NCI-H748 (cell line): ENCODE data around the gene ZMYND15.

Experiments
- DNase-seq: peaks from one replicate; lab custom pipeline; 2025; ENCODE audit not compliant: unreplicated experiment; lab: John Stamatoyannopoulos, UW

The ZMYND15 gene

DNA sequence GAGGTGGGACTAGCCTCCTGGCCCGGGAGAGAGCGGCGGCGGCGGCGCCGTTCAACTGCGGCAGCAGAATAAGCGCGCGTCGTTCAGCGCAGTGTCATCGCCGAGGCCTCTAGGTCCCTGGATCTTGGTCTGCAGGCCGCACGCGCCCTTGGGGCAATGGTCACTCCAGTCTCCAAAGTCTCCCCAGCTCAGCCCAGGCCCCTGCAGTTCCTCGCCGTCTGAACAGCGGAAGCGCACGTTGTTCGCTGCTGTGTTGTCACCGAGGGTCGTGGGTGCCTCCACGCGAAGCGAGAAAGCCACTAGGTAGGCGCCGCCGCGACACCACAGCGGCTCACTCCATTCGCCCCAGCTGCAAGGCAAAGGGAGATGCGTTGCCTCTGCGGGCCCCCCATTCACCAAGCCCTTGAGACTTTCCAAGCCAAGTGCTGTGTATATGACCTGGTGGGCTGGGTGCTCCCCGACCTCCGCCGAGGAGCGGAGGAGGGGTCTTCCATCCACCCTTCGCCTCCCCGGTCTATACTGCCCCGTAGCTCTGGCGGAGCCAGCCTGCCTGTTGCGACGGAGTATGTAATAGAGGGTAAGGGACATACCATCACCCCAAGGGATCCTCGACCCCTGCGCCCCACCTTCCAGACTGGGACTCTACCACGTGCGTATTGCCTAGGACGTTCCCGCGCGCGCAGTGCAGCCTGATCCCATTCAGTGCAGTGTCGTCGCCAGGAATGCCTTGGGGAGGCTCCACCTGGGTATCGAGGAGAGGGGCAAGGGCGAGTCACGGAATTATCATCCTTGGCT lies 45.9 kb downstream of the ZMYND15 start:
- no peak for DNase-seq

DNA sequence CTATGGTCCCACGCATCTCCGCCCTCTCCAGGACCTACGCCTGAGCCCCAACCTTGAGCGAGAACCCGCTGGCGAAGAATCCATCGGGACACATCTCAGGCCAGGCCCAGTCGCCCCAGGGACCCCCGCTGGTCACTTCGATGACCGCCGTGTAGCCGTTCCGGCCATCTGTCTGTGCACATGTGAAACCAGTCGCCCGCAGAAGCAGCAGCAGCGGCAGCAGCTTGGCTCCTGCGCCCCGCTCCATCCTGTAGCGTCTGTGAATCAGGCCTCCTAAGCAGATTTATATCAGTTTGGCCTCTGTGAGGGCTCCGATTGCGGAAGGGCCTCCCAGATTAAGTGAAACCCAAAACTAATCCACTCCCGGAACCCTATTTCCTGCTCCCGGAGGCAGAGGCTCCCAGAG lies 46.5 kb downstream of the ZMYND15 start, which contains the start of gene VMO1:
VMO1 (minus strand) TSS at position 259 of the 406 bp plus-strand sequence; CDS start at position 247, 12 bp downstream.
- no peak for DNase-seq

DNA sequence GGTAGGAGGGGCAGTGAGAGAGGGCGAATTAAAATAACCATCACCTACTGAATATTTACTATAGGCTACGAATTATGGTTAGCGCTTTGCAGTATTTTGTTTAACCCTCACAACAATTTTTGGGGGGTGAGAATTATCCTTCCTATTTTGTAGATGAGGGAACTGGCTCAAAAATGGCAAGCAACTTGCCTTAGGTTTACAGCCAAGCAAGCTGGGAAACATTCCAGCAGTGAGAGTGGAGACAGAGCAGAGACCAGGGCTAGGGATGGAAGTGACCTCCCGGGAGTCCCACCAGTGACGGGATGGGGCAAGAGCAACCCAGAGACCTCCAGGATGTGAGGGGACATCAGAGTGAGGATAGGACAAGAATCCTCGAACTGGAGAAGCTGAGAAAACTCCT lies 46.9 kb downstream of the ZMYND15 start:
- DNase-seq: no peak

DNA sequence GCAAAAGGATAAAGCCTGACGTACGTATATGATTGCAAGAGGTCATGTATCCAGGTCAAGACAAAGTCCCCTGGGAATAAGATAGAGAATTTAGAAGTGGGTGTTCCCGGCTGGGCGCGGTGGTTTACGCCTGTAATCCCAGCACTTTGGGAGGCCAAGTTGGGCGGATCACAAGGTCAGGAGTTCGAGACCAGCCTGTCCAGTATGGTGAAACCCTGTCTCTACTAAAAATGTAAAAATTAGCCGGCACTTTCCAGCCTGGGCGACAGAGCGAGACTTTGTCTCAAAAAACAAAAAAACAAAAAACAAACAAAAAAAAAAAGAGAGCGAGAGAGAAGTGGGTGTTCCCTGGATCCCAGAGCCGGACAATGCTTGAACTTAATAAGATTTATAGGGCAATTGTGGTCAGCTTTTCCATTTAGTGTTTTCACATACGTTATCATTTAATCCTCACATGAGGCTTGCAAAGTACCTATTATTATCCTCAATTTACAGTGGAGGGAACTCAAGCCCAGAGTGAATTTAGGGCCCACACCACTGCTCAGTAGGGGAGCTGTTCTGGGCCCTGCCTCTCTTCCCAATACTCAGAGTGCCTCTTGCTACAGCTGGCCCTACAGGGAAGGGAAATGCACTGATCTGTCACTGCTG lies 48.6 kb downstream of the ZMYND15 start:
- DNase-seq: no peak

DNA sequence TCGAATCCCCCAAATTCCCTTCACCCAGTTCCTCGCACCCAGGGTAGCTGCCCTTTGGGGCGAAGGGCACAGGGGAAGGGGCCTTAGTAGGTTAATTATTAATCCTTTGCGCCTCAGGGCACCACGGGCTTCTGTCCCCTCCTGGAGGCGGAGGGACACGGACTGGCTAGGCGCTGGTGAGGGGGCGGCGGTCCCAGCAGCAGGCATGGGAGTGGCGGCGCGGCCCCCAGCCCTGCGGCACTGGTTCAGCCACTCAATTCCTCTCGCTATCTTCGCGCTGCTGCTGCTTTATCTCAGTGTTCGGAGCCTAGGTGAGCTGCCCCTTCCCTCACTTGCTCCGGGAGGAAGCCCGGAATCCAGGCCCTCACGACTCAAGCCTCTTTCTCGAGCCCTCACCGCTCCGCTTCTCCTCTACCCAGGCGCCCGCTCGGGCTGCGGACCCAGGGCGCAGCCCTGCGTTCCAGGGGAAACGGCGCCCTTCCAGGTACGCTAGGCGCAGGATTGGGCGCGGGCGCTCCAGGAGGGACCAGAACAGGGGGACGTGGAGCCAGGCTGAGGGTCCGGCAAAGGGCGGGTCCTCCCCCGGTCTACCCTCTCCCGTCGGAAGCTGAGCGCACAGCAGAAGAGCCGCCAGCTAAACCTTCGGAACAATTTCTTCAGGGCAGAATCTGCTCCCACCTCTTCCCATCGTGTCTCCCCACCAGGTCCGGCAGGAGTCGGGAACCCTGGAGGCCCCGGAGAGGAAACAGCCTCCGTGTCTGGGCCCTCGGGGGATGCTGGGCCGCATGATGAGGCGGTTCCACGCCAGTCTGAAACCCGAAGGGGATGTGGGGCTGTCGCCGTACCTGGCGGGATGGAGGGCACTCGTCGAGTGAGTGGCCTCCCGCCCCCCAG lies 49.4 kb downstream of the ZMYND15 start, which contains the start of gene GLTPD2:
GLTPD2 (plus strand) TSS at position 158 of the 894 bp plus-strand sequence; CDS start at position 206, 48 bp downstream.
- peak; percentile 62 for DNase-seq

DNA sequence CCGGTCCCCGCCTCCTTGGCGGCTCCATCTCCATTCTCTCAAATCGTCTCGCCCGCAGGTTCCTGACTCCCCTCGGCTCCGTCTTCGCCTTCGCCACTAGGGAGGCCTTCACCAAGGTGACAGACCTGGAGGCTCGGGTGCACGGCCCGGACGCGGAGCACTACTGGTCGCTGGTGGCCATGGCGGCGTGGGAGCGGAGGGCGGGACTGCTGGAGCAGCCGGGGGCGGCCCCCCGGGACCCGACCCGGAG lies 50.0 kb downstream of the ZMYND15 start:
- no peak for DNase-seq

DNA sequence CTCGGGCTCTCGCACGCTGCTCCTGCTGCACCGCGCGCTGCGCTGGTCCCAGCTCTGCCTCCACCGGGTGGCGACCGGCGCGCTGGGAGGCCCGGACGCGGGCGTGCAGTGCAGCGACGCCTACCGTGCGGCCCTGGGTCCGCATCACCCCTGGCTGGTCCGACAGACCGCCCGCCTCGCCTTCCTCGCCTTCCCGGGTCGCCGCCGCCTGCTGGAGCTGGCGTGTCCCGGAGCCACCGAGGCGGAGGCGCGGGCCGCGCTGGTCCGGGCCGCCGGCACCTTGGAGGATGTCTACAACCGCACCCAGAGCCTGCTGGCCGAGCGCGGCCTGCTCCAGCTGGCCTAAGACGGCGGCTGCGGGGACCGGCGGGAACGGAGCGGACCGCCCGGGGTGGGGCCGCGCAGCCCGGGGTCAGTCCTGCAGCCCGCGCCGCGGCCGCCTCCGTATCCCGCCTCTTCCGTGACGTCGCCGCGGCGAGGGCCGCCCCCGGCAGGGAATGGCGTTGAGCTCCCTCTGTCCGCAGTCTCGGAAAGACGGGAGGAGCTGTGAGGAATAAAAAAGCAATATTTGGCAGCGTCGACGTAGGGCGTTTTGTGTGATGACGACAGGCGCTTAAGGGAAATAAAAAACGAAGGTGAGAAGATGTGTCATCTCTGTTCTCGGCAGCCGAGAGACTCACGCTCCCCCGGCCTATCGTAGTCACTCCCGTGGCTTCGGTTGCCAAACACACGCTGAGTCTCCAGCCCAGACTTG lies 50.5 kb downstream of the ZMYND15 start:
- peak; percentile 88 for DNase-seq

DNA sequence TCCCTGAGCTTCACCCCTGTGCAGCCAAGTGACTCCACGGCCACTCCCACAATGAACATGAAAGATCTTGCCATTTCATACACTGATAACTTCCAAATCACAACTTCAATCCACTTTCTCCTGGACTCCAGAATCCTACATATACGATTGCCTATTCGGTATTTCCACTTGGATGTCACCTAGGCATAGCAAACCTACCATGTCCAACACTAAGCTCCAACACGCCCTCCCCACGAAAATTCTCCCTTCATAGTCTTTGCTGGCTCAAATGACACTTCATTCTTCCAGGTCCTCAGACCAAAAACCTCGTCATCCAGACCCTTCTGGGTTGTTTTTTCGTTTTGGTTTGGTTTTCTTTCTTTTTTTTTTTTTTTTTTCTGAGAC lies 51.1 kb downstream of the ZMYND15 start:
- no peak for DNase-seq

DNA sequence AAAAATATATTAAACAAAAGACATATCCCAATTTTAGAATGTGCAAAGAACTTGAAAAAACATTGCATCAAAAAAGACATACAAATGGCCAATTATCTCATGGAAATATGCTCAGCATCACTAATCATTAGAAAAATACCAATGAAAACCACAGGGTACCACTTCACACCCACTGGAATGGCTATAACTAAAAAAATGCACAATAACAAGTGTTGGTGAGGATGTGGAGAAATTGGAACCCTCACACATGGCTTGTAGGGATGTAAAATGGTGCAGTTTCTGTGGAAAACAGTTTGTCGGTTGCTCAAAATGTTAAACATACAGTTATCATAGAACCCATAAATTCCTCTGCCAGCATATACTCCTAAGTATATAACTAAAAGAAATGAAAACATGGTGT lies 55.5 kb downstream of the ZMYND15 start:
- DNase-seq: no peak
